Ammon's horn (tissue), 1 donor: ENCODE results near the gene CRIP2.

Source experiments
- DNase-seq: peaks from one replicate; pipeline ENCODE4 v3.0.0-alpha.2; 2016; ENCODE audit warnings: low spot score

CRIP2 gene

DNA sequence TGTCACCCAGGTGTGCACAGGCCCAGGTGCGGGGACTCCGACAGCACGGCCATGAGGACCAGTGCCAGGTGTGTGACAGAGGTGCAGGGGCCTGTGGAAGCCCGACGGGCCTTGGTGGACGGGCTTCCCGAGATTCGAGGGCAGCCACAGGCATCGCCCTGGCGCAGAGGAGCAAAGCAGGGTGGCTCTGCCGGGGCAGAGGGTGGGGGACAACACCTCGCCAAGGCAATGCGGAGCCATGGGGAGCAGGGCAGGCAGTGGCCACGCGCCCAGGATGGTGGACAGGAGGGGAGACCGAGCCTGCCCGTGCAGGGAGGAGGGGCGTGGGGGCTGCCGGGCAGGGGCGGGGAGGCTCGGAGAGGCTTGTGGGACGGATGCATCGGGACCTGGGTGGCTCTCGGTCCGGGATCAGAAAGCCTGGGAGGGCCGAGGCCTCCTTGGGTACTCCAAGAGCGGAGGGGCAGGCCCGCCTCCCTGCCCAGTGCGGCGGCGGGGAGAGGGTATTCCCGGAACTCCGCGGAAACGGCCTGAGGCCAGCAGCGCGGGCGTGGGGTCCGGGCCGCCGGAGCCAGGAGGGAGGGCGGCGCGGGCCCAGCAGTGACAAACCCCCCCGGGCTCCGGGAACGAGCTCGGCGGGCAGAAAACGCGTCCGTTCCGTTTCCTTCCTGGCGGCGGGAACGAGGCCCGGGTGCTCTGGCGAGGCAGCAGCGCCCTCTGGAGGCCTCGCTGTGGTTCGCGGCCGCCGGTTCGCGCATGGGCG is 53.4 kb downstream of the CRIP2 start:
- DNase-seq, result peak; percentile 81

DNA sequence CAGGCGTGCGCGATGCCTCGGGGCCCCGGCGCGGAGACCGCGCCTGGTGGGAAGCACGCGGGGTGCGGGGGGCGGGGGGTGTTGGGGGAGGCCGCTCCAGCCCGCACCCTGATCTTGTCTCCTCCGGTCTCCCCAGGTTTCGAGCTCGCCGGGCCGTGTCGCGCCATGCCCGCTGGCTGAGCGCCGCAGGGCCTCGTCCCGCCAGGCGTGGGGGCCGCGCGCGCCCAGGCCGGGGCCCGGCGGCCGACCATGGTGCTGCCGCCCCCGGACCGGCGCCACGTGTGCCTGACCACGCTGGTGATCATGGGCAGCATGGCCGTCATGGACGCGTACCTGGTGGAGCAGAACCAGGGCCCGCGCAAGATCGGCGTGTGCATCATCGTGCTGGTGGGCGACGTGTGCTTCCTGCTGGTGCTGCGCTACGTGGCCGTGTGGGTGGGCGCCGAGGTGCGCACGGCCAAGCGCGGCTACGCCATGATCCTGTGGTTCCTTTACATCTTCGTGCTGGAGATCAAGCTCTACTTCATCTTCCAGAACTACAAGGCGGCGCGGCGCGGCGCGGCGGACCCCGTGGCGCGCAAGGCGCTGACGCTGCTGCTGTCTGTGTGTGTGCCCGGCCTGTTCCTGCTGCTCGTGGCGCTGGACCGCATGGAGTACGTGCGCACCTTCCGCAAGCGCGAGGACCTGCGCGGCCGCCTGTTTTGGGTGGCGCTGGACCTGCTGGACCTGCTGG is 54.1 kb downstream of the CRIP2 start:
- no peak for DNase-seq

GRCh38 chr14:105529319-105529568 is 54.6 kb downstream of the CRIP2 start:
- no peak for DNase-seq
